SK-N-SH (cell line): ENCODE results near the gene HS3ST5. TPM values are rescaled to one million over a fixed set of nuclear protein-coding genes. Genes with fewer than 3 reads are reported as not detected.

Source experiments
- CTCF ChIA-PET: fragments of 300-600, 350-600 bp; formaldehyde crosslinking; extraction: SDS; loops from one replicate; lab custom pipeline; 2021; lab: Yijun Ruan, JAX
- POLR2A ChIA-PET: fragments of 350-600 bp; sonication (Branson Sonifier 250); formaldehyde crosslinking; extraction: SDS; loops from one replicate; lab custom pipeline; 2020; ENCODE audit warnings: antibody characterized with exemption, inconsistent platforms; lab: Yijun Ruan, JAX
- DNase-seq: peaks from one replicate; pipeline ENCODE4 v3.0.0; 2012
- H2AFZ ChIP-seq: fragments of 200-600 bp; sonication (generic); 2 replicates; pipeline ENCODE4 v1.8.1; 2016; ENCODE audit warnings: antibody characterized with exemption, mild to moderate bottlenecking, low read depth
- H3F3A ChIP-seq: fragments of 200-600 bp; sonication (generic); replicated peaks from 2 replicates; pipeline ENCODE3; 2016; ENCODE audit warnings: antibody characterized with exemption, mild to moderate bottlenecking; ENCODE audit not compliant: insufficient read depth
- H3K27ac ChIP-seq, 2 experiments: fragments of 200-500 bp in 1 of 2; fragments of 200-600 bp in 1 of 2; sonication (Bioruptor generic) in 1 of 2; sonication (generic), shearing (Covaris generic) in 1 of 2; 2 replicates each; pipeline versions ENCODE4 v1.5.1 to v1.6.1; 2014 to 2016; ENCODE audit warnings: low read depth in 2 of 2, inconsistent platforms in 1 of 2, low read length in 1 of 2, mild to moderate bottlenecking in 1 of 2, mixed read lengths in 1 of 2
- H3K27me3 ChIP-seq: fragments of 200-600 bp; sonication (generic), shearing (Covaris generic); 2 replicates; pipeline ENCODE4 v1.6.1; 2016; ENCODE audit warnings: mixed run types; ENCODE audit not compliant: insufficient read depth
- H3K36me3 ChIP-seq, 2 experiments: fragments of 200-500 bp in 1 of 2; fragments of 200-600 bp in 1 of 2; sonication (Bioruptor generic) in 1 of 2; sonication (generic) in 1 of 2; replicated peaks in 1 of 2; 2 replicates each; pipeline versions ENCODE3 to v1.5.1; 2014 to 2016; ENCODE audit warnings: low read length in 1 of 2, mild to moderate bottlenecking in 1 of 2; ENCODE audit not compliant: insufficient read depth in 2 of 2, control insufficient read depth in 1 of 2
- H3K4me1 ChIP-seq, 2 experiments: fragments of 200-500 bp in 1 of 2; fragments of 200-600 bp in 1 of 2; sonication (Bioruptor generic) in 1 of 2; sonication (generic), shearing (Covaris generic) in 1 of 2; 2 replicates each; pipeline versions ENCODE4 v1.5.1 to v1.6.1; 2014 to 2016; ENCODE audit warnings: low read depth in 1 of 2, low read length in 1 of 2, mixed run types in 1 of 2; ENCODE audit not compliant: insufficient read depth in 2 of 2, control insufficient read depth in 1 of 2
- H3K4me2 ChIP-seq: fragments of 200-600 bp; sonication (generic), shearing (Covaris generic); 2 replicates; pipeline ENCODE4 v1.6.1; 2017; ENCODE audit warnings: mixed run types
- H3K4me3 ChIP-seq, 2 experiments: fragments of 200-500 bp in 1 of 2; fragments of 200-600 bp in 1 of 2; sonication (Bioruptor generic) in 1 of 2; sonication (generic), shearing (Covaris generic) in 1 of 2; 2 replicates each; pipeline versions ENCODE4 v1.5.1 to v1.8.1; 2014 to 2016; ENCODE audit warnings: low read depth in 2 of 2, inconsistent platforms in 1 of 2, low read length in 1 of 2, mild to moderate bottlenecking in 1 of 2, mixed read lengths in 1 of 2, moderate library complexity in 1 of 2
- H3K79me2 ChIP-seq: fragments of 200-600 bp; sonication (generic); 2 replicates; pipeline ENCODE4 v1.8.1; 2017; ENCODE audit warnings: mild to moderate bottlenecking; ENCODE audit not compliant: insufficient read depth
- H3K9ac ChIP-seq: fragments of 200-600 bp; sonication (generic); 2 replicates; pipeline ENCODE4 v1.6.1; 2017; ENCODE audit warnings: mixed run types
- H3K9me2 ChIP-seq: fragments of 200-600 bp; sonication (generic); 2 replicates; pipeline ENCODE4 v1.6.1; 2017; ENCODE audit warnings: mixed run types
- H3K9me3 ChIP-seq: fragments of 200-600 bp; sonication (generic); 2 replicates; pipeline ENCODE4 v1.6.1; 2017; ENCODE audit warnings: mixed run types, mild to moderate bottlenecking, moderate library complexity
- H4K20me1 ChIP-seq: fragments of 200-600 bp; sonication (generic); 2 replicates; pipeline ENCODE4 v1.6.1; 2017; ENCODE audit warnings: mild to moderate bottlenecking, mixed run types; ENCODE audit not compliant: insufficient read depth
- CHD2 ChIP-seq: fragments of 150-350 bp; IDR thresholded peaks from 2 replicates; pipeline ENCODE4 v1.6.1; 2018; ENCODE audit warnings: low read length; ENCODE audit not compliant: partially characterized antibody
- EP300 ChIP-seq, 2 experiments: IDR thresholded peaks; 2 replicates each; pipeline versions ENCODE4 v1.4.0 to v1.6.1; 2012; ENCODE audit warnings: borderline replicate concordance in 1 of 2, low read depth in 1 of 2, low read length in 1 of 2
- EZH2phosphoT487 ChIP-seq: fragments of 200-600 bp; sonication (generic); IDR thresholded peaks from 2 replicates; pipeline ENCODE4 v1.6.1; 2017; ENCODE audit warnings: low read depth, mixed run types, mild to moderate bottlenecking, antibody characterized with exemption, moderate library complexity, borderline replicate concordance
- GABPA ChIP-seq: IDR thresholded peaks from 2 replicates; pipeline ENCODE4 v1.4.0; 2012; ENCODE audit warnings: low read depth, mild to moderate bottlenecking
- GATA2 ChIP-seq: sonication (generic); formaldehyde crosslinking; IDR thresholded peaks from 2 replicates; pipeline ENCODE4 v1.5.0; 2020; ENCODE audit warnings: mild to moderate bottlenecking, missing genetic modification reagents
- JUND ChIP-seq: IDR thresholded peaks from 2 replicates; pipeline ENCODE4 v1.4.0; 2012
- MXI1 ChIP-seq: IDR thresholded peaks from 2 replicates; pipeline ENCODE4 v1.6.1; 2012; ENCODE audit warnings: mild to moderate bottlenecking, low read depth, low read length, improper control_type of control experiment
- NRF1 ChIP-seq: IDR thresholded peaks from 2 replicates; pipeline ENCODE4 v1.6.1; 2012; ENCODE audit warnings: low read depth, mild to moderate bottlenecking, low read length
- RAD21 ChIP-seq: IDR thresholded peaks from 2 replicates; pipeline ENCODE4 v1.6.1; 2012; ENCODE audit warnings: mild to moderate bottlenecking, low read length
- RCOR1 ChIP-seq: fragments of 150-350 bp; IDR thresholded peaks from 2 replicates; pipeline ENCODE4 v1.6.1; 2017; ENCODE audit warnings: antibody characterized with exemption, low read length
- RXRA ChIP-seq: IDR thresholded peaks from 2 replicates; pipeline ENCODE4 v1.4.0; 2012; ENCODE audit warnings: low read depth, mild to moderate bottlenecking, borderline replicate concordance
- SIN3A ChIP-seq: IDR thresholded peaks from 2 replicates; pipeline ENCODE4 v1.6.1; 2012; ENCODE audit warnings: low read depth, mild to moderate bottlenecking, low read length, moderate library complexity, borderline replicate concordance
- TAF1 ChIP-seq: IDR thresholded peaks from 2 replicates; pipeline ENCODE4 v1.6.1; 2012; ENCODE audit warnings: low read depth, mild to moderate bottlenecking, low read length, moderate library complexity, borderline replicate concordance
- TCF12 ChIP-seq: IDR thresholded peaks from 2 replicates; pipeline ENCODE4 v1.4.0; 2012
- TEAD4 ChIP-seq: IDR thresholded peaks from 2 replicates; pipeline ENCODE4 v1.4.0; 2012; ENCODE audit warnings: mild to moderate bottlenecking, borderline replicate concordance; ENCODE audit not compliant: insufficient read depth
- WGBS: methylation state at CpG from one replicate; pipeline ENCODE4 v1.1.6; 2017; ENCODE audit warnings: low lambda C conversion rate; 5-methylcytosine and 5-hydroxymethylcytosine counted together
- polyA plus RNA-seq, 3 experiments: library from polyadenylated mRNA; depleted of rRNA; stranded (reverse); fragments of >200 nt; gene quantifications; 2 replicates each; pipeline ENCODE4 v1.2.3, GENCODE V29; 2012
- TF ChIP-seq, protein P1 (sequence below): fragments of 200-600 bp; sonication (generic); IDR thresholded peaks from 2 replicates; pipeline ENCODE4 v1.6.1; 2017; ENCODE audit warnings: antibody characterized with exemption, mild to moderate bottlenecking, moderate library complexity
- TF ChIP-seq, protein P2 (sequence below): IDR thresholded peaks from 2 replicates; pipeline ENCODE4 v1.4.0; 2012; ENCODE audit warnings: low read depth
- TF ChIP-seq, protein P3 (sequence below): fragments of 150-350 bp; IDR thresholded peaks from 2 replicates; pipeline ENCODE4 v1.6.1; 2016; ENCODE audit warnings: mild to moderate bottlenecking, low read depth, low read length
- TF ChIP-seq, protein P4 (sequence below): IDR thresholded peaks from 2 replicates; pipeline ENCODE4; 2012
- TF ChIP-seq, protein P5 (sequence below): IDR thresholded peaks from 2 replicates; pipeline ENCODE4 v1.4.0; 2012; ENCODE audit warnings: low read depth, borderline replicate concordance

Gene HS3ST5
- polyA plus RNA-seq, 1 of the 3 experiments (the other 2 are of a cell fraction), result 0.02 TPM

DNA sequence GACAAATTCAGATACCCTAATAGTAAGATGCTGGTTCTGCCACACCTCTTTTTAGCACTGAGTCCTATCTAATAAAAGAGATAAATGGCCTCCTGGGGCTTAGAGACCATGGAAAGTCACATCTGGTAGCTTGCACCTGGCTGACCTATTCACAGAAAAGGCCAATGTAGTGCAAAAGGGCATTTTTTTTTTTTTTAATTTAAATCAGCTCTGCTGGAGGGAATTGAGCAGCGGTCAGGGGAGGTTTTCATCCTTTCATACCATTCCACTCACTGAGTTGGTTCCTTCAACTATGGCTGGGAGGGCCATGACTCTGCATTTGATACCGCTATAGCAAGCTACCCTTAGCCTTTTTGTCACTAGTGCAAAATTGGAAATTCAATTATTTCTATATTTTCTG is 20.1 kb upstream of the HS3ST5 start:
- Histone ChIP-seq H3K36me3 (no peaks in the 10 kb centered on the region), H3K4me3 (no peak overlapping the region), H3K4me1 (no peaks in the 10 kb centered on the region), H3K9me2 (no peaks in the 10 kb centered on the region), H3K9me3 (no peaks in the 10 kb centered on the region), H3K27ac (no peak overlapping the region), H2AFZ (no peak overlapping the region), H3K79me2 (no peaks in the 10 kb centered on the region), H3K27me3 (no peaks in the 10 kb centered on the region), H3K9ac (no peak overlapping the region), H3F3A (no peaks in the 10 kb centered on the region), H3K4me2 (no peak overlapping the region), H4K20me1 (no peaks in the 10 kb centered on the region)
- TF ChIP-seq, protein P1, sequence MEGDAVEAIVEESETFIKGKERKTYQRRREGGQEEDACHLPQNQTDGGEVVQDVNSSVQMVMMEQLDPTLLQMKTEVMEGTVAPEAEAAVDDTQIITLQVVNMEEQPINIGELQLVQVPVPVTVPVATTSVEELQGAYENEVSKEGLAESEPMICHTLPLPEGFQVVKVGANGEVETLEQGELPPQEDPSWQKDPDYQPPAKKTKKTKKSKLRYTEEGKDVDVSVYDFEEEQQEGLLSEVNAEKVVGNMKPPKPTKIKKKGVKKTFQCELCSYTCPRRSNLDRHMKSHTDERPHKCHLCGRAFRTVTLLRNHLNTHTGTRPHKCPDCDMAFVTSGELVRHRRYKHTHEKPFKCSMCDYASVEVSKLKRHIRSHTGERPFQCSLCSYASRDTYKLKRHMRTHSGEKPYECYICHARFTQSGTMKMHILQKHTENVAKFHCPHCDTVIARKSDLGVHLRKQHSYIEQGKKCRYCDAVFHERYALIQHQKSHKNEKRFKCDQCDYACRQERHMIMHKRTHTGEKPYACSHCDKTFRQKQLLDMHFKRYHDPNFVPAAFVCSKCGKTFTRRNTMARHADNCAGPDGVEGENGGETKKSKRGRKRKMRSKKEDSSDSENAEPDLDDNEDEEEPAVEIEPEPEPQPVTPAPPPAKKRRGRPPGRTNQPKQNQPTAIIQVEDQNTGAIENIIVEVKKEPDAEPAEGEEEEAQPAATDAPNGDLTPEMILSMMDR, result no peak
- TF ChIP-seq RCOR1, result no peak
- no peak for TF ChIP-seq JUND
- TF ChIP-seq, protein P2, sequence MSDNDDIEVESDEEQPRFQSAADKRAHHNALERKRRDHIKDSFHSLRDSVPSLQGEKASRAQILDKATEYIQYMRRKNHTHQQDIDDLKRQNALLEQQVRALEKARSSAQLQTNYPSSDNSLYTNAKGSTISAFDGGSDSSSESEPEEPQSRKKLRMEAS, result no peak
- no peak for TF ChIP-seq EP300 (IDR thresholded peaks at IDR 0.05; ENCODE audit: borderline replicate concordance in 1 of 2, low read depth in 1 of 2, low read length in 1 of 2)
- no peak for TF ChIP-seq NRF1
- no peak for TF ChIP-seq RXRA
- no peak for TF ChIP-seq GABPA
- TF ChIP-seq TCF12, result no peak
- DNase-seq, result no peak
- CTCF ChIA-PET, result interaction anchor here (1.0 to 1.5 kb wide), 3 partner anchors 10 to 33 kb away, joined by 3 to 5 read pairs (median 4); no protein-coding TSS in a partner anchor
- WGBS, result 60% methylated on average over 2 of the region's 2 CpGs
- POLR2A ChIA-PET, result no interaction called here

DNA sequence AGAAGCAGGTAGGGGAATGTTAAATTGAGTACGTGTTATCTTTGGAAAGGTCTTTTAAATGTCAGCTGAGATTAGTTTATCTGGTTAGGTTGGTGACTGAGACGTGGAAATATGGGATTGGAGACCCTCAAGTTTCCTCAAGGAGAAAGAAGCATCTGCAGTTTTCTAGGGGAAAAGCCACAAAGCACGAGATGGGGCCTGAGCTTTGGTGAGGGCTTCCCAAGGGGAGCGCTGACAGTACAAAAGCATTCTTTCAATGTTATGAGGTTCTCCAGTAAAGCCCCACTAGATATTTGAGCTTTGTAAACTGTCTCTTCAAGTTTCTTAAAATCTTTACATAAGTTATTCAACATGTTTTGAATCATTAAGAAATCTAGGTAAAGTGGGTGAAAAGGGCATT is 19.6 kb upstream of the HS3ST5 start:
- Histone ChIP-seq H3K9me3 (no peaks in the 10 kb centered on the region), H3K27me3 (no peaks in the 10 kb centered on the region), H3K9me2 (no peaks in the 10 kb centered on the region), H3K79me2 (no peaks in the 10 kb centered on the region), H3F3A (no peaks in the 10 kb centered on the region), H3K9ac (no peak overlapping the region), H4K20me1 (no peaks in the 10 kb centered on the region), H2AFZ (no peak overlapping the region), H3K4me3 (no peak overlapping the region), H3K36me3 (no peaks in the 10 kb centered on the region), H3K4me1 (no peaks in the 10 kb centered on the region), H3K4me2 (no peak overlapping the region), H3K27ac (no peak overlapping the region)
- ChIA-PET POLR2A (no interaction called here), CTCF (interaction anchor here (1.0 to 1.5 kb wide), 2 partner anchors 10 to 18 kb away, joined by 4 to 5 read pairs; no protein-coding TSS in a partner anchor)
- 49% methylated on average over 4 of the region's 4 CpGs for WGBS
- DNase-seq, result no peak
- TF ChIP-seq EZH2phosphoT487, result no peak
- TF ChIP-seq, protein P1, result no peak
- TF ChIP-seq GATA2, result no peak
- TF ChIP-seq TEAD4, result no peak
- no peak for TF ChIP-seq CHD2
- TF ChIP-seq, protein P3, sequence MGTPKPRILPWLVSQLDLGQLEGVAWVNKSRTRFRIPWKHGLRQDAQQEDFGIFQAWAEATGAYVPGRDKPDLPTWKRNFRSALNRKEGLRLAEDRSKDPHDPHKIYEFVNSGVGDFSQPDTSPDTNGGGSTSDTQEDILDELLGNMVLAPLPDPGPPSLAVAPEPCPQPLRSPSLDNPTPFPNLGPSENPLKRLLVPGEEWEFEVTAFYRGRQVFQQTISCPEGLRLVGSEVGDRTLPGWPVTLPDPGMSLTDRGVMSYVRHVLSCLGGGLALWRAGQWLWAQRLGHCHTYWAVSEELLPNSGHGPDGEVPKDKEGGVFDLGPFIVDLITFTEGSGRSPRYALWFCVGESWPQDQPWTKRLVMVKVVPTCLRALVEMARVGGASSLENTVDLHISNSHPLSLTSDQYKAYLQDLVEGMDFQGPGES, result no peak
- TF ChIP-seq SIN3A, result no peak
- no peak for TF ChIP-seq GABPA
- TF ChIP-seq, protein P4, sequence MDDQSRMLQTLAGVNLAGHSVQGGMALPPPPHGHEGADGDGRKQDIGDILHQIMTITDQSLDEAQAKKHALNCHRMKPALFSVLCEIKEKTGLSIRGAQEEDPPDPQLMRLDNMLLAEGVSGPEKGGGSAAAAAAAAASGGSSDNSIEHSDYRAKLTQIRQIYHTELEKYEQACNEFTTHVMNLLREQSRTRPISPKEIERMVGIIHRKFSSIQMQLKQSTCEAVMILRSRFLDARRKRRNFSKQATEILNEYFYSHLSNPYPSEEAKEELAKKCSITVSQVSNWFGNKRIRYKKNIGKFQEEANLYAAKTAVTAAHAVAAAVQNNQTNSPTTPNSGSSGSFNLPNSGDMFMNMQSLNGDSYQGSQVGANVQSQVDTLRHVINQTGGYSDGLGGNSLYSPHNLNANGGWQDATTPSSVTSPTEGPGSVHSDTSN, result no peak
- no peak for TF ChIP-seq RAD21
- no peak for TF ChIP-seq EP300 (IDR thresholded peaks at IDR 0.05; ENCODE audit: borderline replicate concordance in 1 of 2, low read depth in 1 of 2, low read length in 1 of 2)
- no peak for TF ChIP-seq TAF1
- TF ChIP-seq, protein P5, sequence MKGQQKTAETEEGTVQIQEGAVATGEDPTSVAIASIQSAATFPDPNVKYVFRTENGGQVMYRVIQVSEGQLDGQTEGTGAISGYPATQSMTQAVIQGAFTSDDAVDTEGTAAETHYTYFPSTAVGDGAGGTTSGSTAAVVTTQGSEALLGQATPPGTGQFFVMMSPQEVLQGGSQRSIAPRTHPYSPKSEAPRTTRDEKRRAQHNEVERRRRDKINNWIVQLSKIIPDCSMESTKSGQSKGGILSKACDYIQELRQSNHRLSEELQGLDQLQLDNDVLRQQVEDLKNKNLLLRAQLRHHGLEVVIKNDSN, result no peak
- no peak for TF ChIP-seq TCF12
- no peak for TF ChIP-seq JUND
- no peak for TF ChIP-seq MXI1
